Neural progenitor cell (in vitro differentiated cells): Measurements from ENCODE around the gene MYMK.

Experiments
- CTCF ChIP-seq: fragments of 200-600 bp; sonication (generic); IDR thresholded peaks from 2 replicates; pipeline ENCODE4 v1.5.1; 2017; ENCODE audit warnings: antibody characterized with exemption, mild to moderate bottlenecking
- EZH2 ChIP-seq: fragments of 200-600 bp; sonication (generic); IDR thresholded peaks from 2 replicates; pipeline ENCODE4 v1.6.1; 2017; ENCODE audit warnings: antibody characterized with exemption, mild to moderate bottlenecking, moderate library complexity

GRCh38 chr9:133517711-133518110 is 7.0 kb downstream of the MYMK start:
- TF ChIP-seq CTCF (no peak), EZH2 (no peak)
